Epithelial cell of esophagus (primary cell): ENCODE data around the gene SLC38A9.
"Not testable (repeated sequence)": the region's sequence is repeated elsewhere in the genome, so short reads cannot be mapped to it uniquely, and the experiment has no call there.

Experiments
- DNase-seq: peaks from one replicate; pipeline ENCODE4 v3.0.0; 2010; ENCODE audit warnings: low read depth
- H3K4me3 ChIP-seq: 2 replicates; pipeline ENCODE4 v1.5.1; 2011; ENCODE audit warnings: mild to moderate bottlenecking, low read length, control low read depth
- CTCF ChIP-seq: IDR thresholded peaks from 2 replicates; pipeline ENCODE4 v1.5.1; 2011; ENCODE audit warnings: low read depth, mild to moderate bottlenecking, low read length, control low read depth, inconsistent platforms; ENCODE audit not compliant: insufficient read depth; ENCODE audit errors: missing control alignments

SLC38A9 gene

GRCh38 chr5:55712023-55712859 lies at the start of gene SLC38A9:
Gene SLC38A9, minus strand, starts transcription at chr5:55712324. Its CDS starts 14,366 bp downstream, at chr5:55697958.
- peak; percentile 94 for DNase-seq
- TF ChIP-seq CTCF: no peak
- peak within 1 kb of the TSS; percentile 97 for H3K4me3 ChIP-seq

DNA sequence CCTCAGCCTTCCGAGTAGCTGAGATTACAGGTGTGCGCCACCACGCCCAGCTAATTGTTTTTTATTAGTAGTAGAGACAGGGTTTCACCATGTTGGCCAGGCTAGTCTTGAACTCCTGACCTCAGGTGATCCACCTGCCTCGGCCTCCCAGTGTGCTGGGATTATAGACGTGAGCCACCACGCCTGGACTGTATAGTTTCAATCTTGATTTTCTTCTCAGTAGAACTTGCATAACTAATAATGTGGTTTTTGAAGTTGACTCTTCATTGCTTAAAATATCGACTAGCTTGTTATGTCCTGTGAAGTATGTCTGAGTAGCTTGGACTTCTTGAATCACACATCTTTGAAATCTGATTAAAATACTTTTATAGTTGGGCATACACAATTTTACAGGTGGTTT lies 49.6 kb upstream of the SLC38A9 start:
- DNase-seq: not testable (repeated sequence)

DNA sequence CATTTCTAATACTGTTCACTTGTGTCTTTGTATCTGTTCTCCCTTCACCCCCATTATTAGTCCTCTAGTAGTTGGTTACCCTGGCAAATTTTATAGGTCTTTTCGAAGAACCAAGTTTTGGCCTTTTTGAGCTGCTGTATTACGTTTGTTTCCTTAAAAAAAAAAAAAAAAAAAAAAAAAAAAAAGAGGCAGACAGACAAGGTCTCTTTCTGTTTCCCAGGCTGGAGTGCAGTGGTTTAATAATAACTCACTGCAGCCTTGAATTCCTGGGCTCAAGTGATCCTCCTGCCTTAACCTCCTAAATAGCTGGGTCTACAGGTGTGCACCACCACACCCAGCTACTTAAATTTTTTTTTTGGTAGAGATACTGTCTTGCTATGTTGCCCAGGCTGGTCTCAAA lies 46.6 kb upstream of the SLC38A9 start:
- no peak for TF ChIP-seq CTCF
- no peak overlapping the region for H3K4me3 ChIP-seq
- DNase-seq: no peak

More for the DNA sequence above, 49.6 kb upstream of the SLC38A9 start:
- H3K4me3 ChIP-seq: not testable (repeated sequence)

GRCh38 chr5:55758231-55758630 lies 46.1 kb upstream of the SLC38A9 start:
- peak; percentile 1 for DNase-seq
- H3K4me3 ChIP-seq: no peak overlapping the region
- TF ChIP-seq CTCF: no peak

DNA sequence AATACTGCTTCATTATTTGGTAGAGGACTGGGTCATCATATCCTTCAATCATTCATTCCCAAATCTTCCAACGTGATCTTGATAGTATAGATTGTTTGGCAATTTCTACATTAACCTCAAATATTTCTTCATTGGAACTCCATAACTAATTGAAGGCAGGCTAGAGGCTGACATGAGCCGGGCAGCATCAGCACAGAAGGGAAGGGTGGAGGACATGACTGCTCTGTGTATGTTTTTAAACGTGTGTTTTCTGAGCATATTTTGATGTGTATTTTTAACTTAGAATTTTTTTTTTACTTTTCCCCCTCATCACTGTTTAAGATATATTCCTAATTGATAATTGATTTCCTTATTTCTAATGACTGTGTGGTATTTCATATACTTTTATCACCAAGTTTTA lies 38.4 kb upstream of the SLC38A9 start:
- TF ChIP-seq CTCF: no peak
- H3K4me3 ChIP-seq: no peak overlapping the region
- DNase-seq: no peak

DNA sequence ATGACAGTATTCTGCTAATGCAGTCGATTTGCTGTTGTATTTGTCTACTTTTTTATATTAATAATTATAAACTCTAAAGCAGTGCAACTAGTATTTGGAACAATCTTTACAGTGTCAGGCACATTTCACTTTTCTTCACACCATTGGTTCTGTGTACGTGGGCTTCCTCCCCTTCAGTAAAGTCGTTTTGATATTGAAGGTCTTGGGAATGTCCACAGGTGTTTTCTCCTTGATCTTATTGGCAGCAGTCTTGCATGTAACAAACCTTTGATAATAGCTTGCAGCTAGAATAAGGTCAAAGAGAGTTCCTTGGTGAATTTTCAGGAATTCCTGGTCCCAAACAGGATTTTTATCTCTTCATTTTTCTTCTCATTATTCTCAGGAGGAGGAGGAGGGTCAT lies 37.9 kb upstream of the SLC38A9 start:
- H3K4me3 ChIP-seq: no peak overlapping the region
- no peak for DNase-seq
- no peak for TF ChIP-seq CTCF

DNA sequence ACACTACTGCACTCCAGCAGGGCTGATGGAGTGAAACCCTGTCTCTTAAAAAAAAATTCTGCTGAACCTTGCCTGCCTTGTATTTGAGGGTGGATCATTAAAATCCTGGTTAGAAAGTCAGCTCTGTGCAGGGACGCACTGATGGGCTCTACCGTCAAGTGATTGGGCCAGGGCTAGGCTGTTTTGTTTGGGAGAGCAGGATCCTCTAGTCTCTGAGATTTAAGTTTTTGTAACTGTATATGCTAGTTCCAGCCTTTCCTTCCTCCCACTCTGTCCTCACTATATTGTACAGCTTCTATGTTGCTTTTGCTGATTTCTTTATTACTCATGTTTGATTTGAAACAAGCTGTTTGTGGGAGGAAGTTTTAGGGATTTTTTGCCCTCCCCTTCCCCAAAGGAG lies 37.3 kb upstream of the SLC38A9 start:
- DNase-seq: no peak
- H3K4me3 ChIP-seq: no peak overlapping the region
- no peak for TF ChIP-seq CTCF
